IMR-90 (cell line): Measurements from ENCODE around the gene HDC. TPM values are rescaled to one million over a fixed set of nuclear protein-coding genes. Genes with fewer than 3 reads are reported as not detected.
A peak's percentile ranks its signal among the peaks of the same experiment; 100 is the strongest.

Experiments used
- ATAC-seq: fragments of 200-7000 bp; cut with Tn5 transposase; 2 replicates; pipeline ENCODE4 v1.9.1; 2020; ENCODE audit warnings: low read depth, mild to moderate bottlenecking, moderate library complexity
- BruUV-seq: library from RNA; stranded (reverse); fragments of 400-500 nt; replicated peaks from 2 replicates; lab custom pipeline; 2021; lab: Mats Ljungman, UMichigan
- CTCF ChIA-PET: fragments of 300-600 bp; formaldehyde crosslinking; extraction: SDS; loops from one replicate; lab custom pipeline; 2021; ENCODE audit warnings: antibody characterized with exemption; lab: Yijun Ruan, JAX
- POLR2A ChIA-PET: fragments of 300-600 bp; sonication (Branson Sonifier 250); formaldehyde crosslinking; loops from one replicate; lab custom pipeline; 2022; ENCODE audit warnings: antibody characterized with exemption; ENCODE audit not compliant: unreplicated experiment; lab: Charles Lee
- DNase-seq: peaks from one replicate; pipeline ENCODE4 v3.0.0; 2013
- H2AFZ ChIP-seq: replicated peaks from 2 replicates; pipeline ENCODE3; 2013; ENCODE audit warnings: low read length, mild to moderate bottlenecking; ENCODE audit not compliant: poor library complexity
- H2AK5ac ChIP-seq: 2 replicates; pipeline ENCODE4 v1.6.1; 2013; ENCODE audit warnings: low read depth, low read length, inconsistent platforms
- H2AK9ac ChIP-seq: replicated peaks from 2 replicates; pipeline ENCODE3; 2013; ENCODE audit warnings: mild to moderate bottlenecking, low read depth, low read length, moderate library complexity; ENCODE audit not compliant: poor library complexity
- H2BK120ac ChIP-seq: 2 replicates; pipeline ENCODE4 v1.6.1; 2013; ENCODE audit warnings: low read depth, low read length, inconsistent platforms
- H2BK15ac ChIP-seq: 3 replicates; pipeline ENCODE4 v1.6.1; 2013; ENCODE audit warnings: low read depth, low read length, inconsistent platforms
- H2BK20ac ChIP-seq: 2 replicates; pipeline ENCODE4 v1.6.1; 2013; ENCODE audit warnings: low read depth, mild to moderate bottlenecking, inconsistent platforms, low read length, moderate library complexity
- H2BK5ac ChIP-seq: 2 replicates; pipeline ENCODE4 v1.6.1; 2013; ENCODE audit warnings: mild to moderate bottlenecking, low read depth, low read length, inconsistent platforms; ENCODE audit not compliant: poor library complexity, severe bottlenecking
- H3K14ac ChIP-seq: replicated peaks from 2 replicates; pipeline ENCODE4 v1.6.1; 2013; ENCODE audit warnings: low read depth, low read length, inconsistent platforms
- H3K18ac ChIP-seq: 2 replicates; pipeline ENCODE4 v1.6.1; 2013; ENCODE audit warnings: low read depth, low read length, control low read depth
- H3K23ac ChIP-seq: 2 replicates; pipeline ENCODE4 v1.6.1; 2013; ENCODE audit warnings: low read depth, low read length, inconsistent platforms
- H3K27ac ChIP-seq: 2 replicates; pipeline ENCODE4 v1.5.1; 2013; ENCODE audit warnings: mild to moderate bottlenecking, control low read depth, low read length; ENCODE audit not compliant: insufficient read depth
- H3K27me3 ChIP-seq: 2 replicates; pipeline ENCODE4 v1.6.1; 2013; ENCODE audit warnings: low read length; ENCODE audit not compliant: control insufficient read depth, insufficient read depth
- H3K36me3 ChIP-seq: 2 replicates; pipeline ENCODE4 v1.6.1; 2013; ENCODE audit warnings: low read length, mixed read lengths; ENCODE audit not compliant: control insufficient read depth, insufficient read depth
- H3K4ac ChIP-seq: 2 replicates; pipeline ENCODE4 v1.6.1; 2013; ENCODE audit warnings: low read depth, low read length, inconsistent platforms
- H3K4me1 ChIP-seq: 2 replicates; pipeline ENCODE4 v1.6.1; 2013; ENCODE audit warnings: low read length, mixed read lengths; ENCODE audit not compliant: control insufficient read depth, insufficient read depth
- H3K4me2 ChIP-seq: 2 replicates; pipeline ENCODE4 v1.6.1; 2013; ENCODE audit warnings: low read depth, mild to moderate bottlenecking, control low read depth, low read length, moderate library complexity
- H3K4me3 ChIP-seq: 2 replicates; pipeline ENCODE4 v1.5.1; 2013; ENCODE audit warnings: low read depth, mild to moderate bottlenecking, control low read depth, low read length, moderate library complexity; ENCODE audit not compliant: insufficient read depth
- H3K56ac ChIP-seq: 2 replicates; pipeline ENCODE4 v1.6.1; 2013; ENCODE audit warnings: low read length, inconsistent platforms; ENCODE audit not compliant: insufficient read depth; ENCODE audit errors: extremely low read depth
- H3K79me1 ChIP-seq, 2 experiments: 2 replicates each; pipeline ENCODE4 v1.6.1; 2013; ENCODE audit warnings: low read length in 2 of 2, inconsistent platforms in 1 of 2, low read depth in 1 of 2
- H3K9ac ChIP-seq: 2 replicates; pipeline ENCODE4 v1.6.1; 2013; ENCODE audit warnings: low read depth, low read length, control low read depth
- H3K9me1 ChIP-seq: 2 replicates; pipeline ENCODE4 v1.6.1; 2013; ENCODE audit warnings: low read length, inconsistent platforms; ENCODE audit not compliant: insufficient read depth
- H3K9me3 ChIP-seq: 2 replicates; pipeline ENCODE4 v1.6.1; 2013; ENCODE audit warnings: low read length; ENCODE audit not compliant: control insufficient read depth, insufficient read depth
- H4K20me1 ChIP-seq: 2 replicates; pipeline ENCODE4 v1.6.1; 2013; ENCODE audit warnings: low read length, inconsistent platforms; ENCODE audit not compliant: insufficient read depth
- H4K5ac ChIP-seq: 2 replicates; pipeline ENCODE4 v1.6.1; 2013; ENCODE audit warnings: mild to moderate bottlenecking, low read depth, low read length, control low read depth
- H4K8ac ChIP-seq, 2 experiments: 2 replicates each; pipeline ENCODE4 v1.6.1; 2013; ENCODE audit warnings: low read depth in 2 of 2, low read length in 2 of 2, control low read depth in 1 of 2, inconsistent platforms in 1 of 2
- H4K91ac ChIP-seq: 2 replicates; pipeline ENCODE4 v1.6.1; 2013; ENCODE audit warnings: low read depth, low read length, inconsistent platforms; ENCODE audit not compliant: insufficient read depth
- BHLHE40 ChIP-seq: fragments of 150-350 bp; IDR thresholded peaks from 2 replicates; pipeline ENCODE4 v1.6.1; 2016; ENCODE audit warnings: mild to moderate bottlenecking, low read depth, low read length
- CHD1 ChIP-seq: IDR thresholded peaks from 2 replicates; pipeline ENCODE4 v1.6.1; 2012; ENCODE audit warnings: low read depth, low read length, improper control_type of control experiment
- FOS ChIP-seq: fragments of 150-350 bp; IDR thresholded peaks from 2 replicates; pipeline ENCODE4 v1.6.1; 2016; ENCODE audit warnings: low read depth, low read length
- MAFK ChIP-seq: IDR thresholded peaks from 2 replicates; pipeline ENCODE4 v1.6.1; 2012; ENCODE audit warnings: low read depth, low read length, improper control_type of control experiment
- MAZ ChIP-seq: IDR thresholded peaks from 2 replicates; pipeline ENCODE4 v1.6.1; 2012; ENCODE audit warnings: low read depth, mild to moderate bottlenecking, low read length, improper control_type of control experiment, moderate library complexity, borderline replicate concordance
- MXI1 ChIP-seq: IDR thresholded peaks from 2 replicates; pipeline ENCODE4 v1.6.1; 2012; ENCODE audit warnings: low read depth, mild to moderate bottlenecking, low read length, moderate library complexity, borderline replicate concordance
- NFE2L2 ChIP-seq: fragments of 150-350 bp; IDR thresholded peaks from 2 replicates; pipeline ENCODE4 v1.6.1; 2016; ENCODE audit warnings: low read depth, mild to moderate bottlenecking, low read length
- POLR2A ChIP-seq: IDR thresholded peaks from 2 replicates; pipeline ENCODE4 v1.6.1; 2012; ENCODE audit warnings: mild to moderate bottlenecking, low read depth, low read length
- RAD21 ChIP-seq: IDR thresholded peaks from 2 replicates; pipeline ENCODE4 v1.6.1; 2012; ENCODE audit warnings: low read length, improper control_type of control experiment
- RCOR1 ChIP-seq: IDR thresholded peaks from 2 replicates; pipeline ENCODE4 v1.6.1; 2012; ENCODE audit warnings: mild to moderate bottlenecking, low read length, improper control_type of control experiment; ENCODE audit not compliant: insufficient replicate concordance
- RFX5 ChIP-seq: IDR thresholded peaks from 2 replicates; pipeline ENCODE4 v1.8.0; 2012; ENCODE audit warnings: low read depth, mild to moderate bottlenecking, low read length, moderate library complexity
- WGBS, 2 experiments: methylation state at CpG; one replicate each; pipeline versions ENCODE4 v1.1.5 to v1.1.7; 2013; ENCODE audit warnings: missing lambda C conversion rate in 2 of 2; ENCODE audit not compliant: insufficient read length in 1 of 2; ENCODE audit errors: extremely low coverage in 2 of 2; 5-methylcytosine and 5-hydroxymethylcytosine counted together
- dilution Hi-C: fragments of 300-500 bp; cut with HindIII; formaldehyde crosslinking; loops from one replicate; pipeline ENCODE4 v1.14.3; 2018; ENCODE audit warnings: low sequenced_read_pairs; ENCODE audit not compliant: unreplicated experiment
- in situ Hi-C: fragments of 300-500 bp; cut with MboI; formaldehyde crosslinking; loops from 3 replicates; pipeline ENCODE4 v1.14.3; 2019; ENCODE audit warnings: low sequenced_read_pairs, inconsistent platforms, mixed read lengths
- intact Hi-C: fragments of 100-400 bp; cut with micrococcal nuclease; formaldehyde crosslinking; loops from 2 replicates; pipeline ENCODE4 v1.10.0; 2022
- polyA plus RNA-seq, 3 experiments: library from polyadenylated mRNA; depleted of rRNA; stranded (reverse); fragments of >200 nt; gene quantifications; 2 replicates each; pipeline ENCODE4 v1.2.3, GENCODE V29; 2012; ENCODE audit warnings: low replicate concordance in 1 of 3
- total RNA-seq: library from RNA; depleted of rRNA; stranded (reverse); fragments of >200 nt; gene quantifications from 2 replicates; pipeline ENCODE4 v1.2.3, GENCODE V29; 2012
- TF ChIP-seq, protein P1 (sequence below): conservative IDR thresholded peaks from 2 replicates; pipeline ENCODE4 v1.5.1; 2012; ENCODE audit warnings: mild to moderate bottlenecking, low read depth, low read length, improper control_type of control experiment
- TF ChIP-seq, protein P2 (sequence below): fragments of 150-350 bp; IDR thresholded peaks from 2 replicates; pipeline ENCODE4 v1.6.1; 2016; ENCODE audit warnings: low read depth, mild to moderate bottlenecking, low read length, moderate library complexity, borderline replicate concordance
- TF ChIP-seq, protein P3 (sequence below): fragments of 150-350 bp; IDR thresholded peaks from 2 replicates; pipeline ENCODE4 v1.6.1; 2017; ENCODE audit warnings: mild to moderate bottlenecking, antibody characterized with exemption, low read length, low read depth

The HDC gene
- total and polyA plus RNA-seq, 2 of the 4 experiments (the other 2 are of a cell fraction) = not detected

DNA sequence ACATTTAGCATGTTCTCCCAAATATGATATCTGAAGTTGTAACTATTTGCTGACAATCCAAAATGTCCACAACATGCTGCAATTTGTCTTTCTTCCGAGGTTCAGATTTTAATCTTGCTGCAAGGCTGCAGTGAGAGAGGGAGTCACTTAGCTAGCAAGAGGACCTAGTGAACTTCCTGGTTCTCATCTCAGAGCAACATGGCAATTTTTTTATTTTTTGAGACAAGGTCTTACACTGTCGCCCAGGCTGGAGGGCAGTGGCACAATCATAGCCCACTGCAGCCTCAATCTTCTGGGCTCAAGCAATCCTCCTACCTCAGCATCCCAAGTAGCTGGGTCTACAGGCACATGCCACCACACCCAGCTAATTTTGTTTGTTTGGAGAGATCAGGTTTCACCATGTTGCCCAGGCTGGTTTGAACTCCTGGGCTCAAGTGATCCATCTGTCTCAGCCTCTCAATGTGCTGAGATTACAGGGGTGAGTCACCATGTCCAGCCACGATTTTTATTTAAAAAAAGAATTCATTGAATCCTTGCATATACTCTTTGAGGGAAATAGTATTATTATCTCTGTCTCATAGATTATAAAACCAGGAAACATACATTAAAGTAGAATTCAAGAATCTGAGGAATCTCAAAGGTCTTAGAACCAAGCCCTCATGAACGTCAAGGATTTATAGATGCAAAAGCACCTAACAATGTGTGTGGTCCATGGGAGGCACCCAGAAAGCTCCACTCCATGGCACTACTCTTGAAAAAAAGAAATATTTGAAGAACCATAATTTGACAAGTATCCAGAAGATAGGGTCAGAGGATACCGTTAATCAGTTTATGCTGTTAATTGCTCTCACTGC is 9.1 kb downstream of the HDC start:
- peak; percentile 89 for DNase-seq
- WGBS, 2 experiments = no CpG with 5 or more reads among the region's 5 CpGs
- H3K27me3 ChIP-seq = peaks cover 11% of the 10 kb centered on the region
- H3K4me1 ChIP-seq = peaks cover 10% of the 10 kb centered on the region
- H3K36me3 ChIP-seq = no peaks in the 10 kb centered on the region
- dilution Hi-C loops = no loop called here
- H3K9ac ChIP-seq = no peak overlapping the region
- H3K4me2 ChIP-seq = no peak overlapping the region
- no peak overlapping the region for H3K4me3 ChIP-seq
- no peaks in the 10 kb centered on the region for H4K20me1 ChIP-seq
- H4K91ac ChIP-seq = peak overlapping the region; percentile 44
- no peak overlapping the region for H3K27ac ChIP-seq
- H3K14ac ChIP-seq = peak overlapping the region; percentile 20; the same call in 1 of the 2 replicates
- intact Hi-C loops = no loop called here
- H3K23ac ChIP-seq = 0 out of 2 replicates have a peak overlapping the region, but pooled peaks have one; percentile 36
- no peaks in the 10 kb centered on the region for H3K79me1 ChIP-seq
- no peak overlapping the region for H4K5ac ChIP-seq
- H3K9me1 ChIP-seq = peaks cover 9% of the 10 kb centered on the region
- peak overlapping the region; percentile 53 for H2BK20ac ChIP-seq
- no peaks in the 10 kb centered on the region for H3K9me3 ChIP-seq
- no peak overlapping the region for H2AK9ac ChIP-seq
- 0 out of 2 replicates have a peak overlapping the region, but pooled peaks have one; percentile 80 for H2AK5ac ChIP-seq
- BruUV-seq = no TSS peak
- H4K8ac ChIP-seq = no peak overlapping the region; a peak in 1 of 4 replicates
- H3K18ac ChIP-seq = no peak overlapping the region
- peak overlapping the region; percentile 58; the same call in 1 of the 2 replicates for H2BK120ac ChIP-seq
- ATAC-seq = peak; percentile 88
- no peak overlapping the region for H2AFZ ChIP-seq
- POLR2A ChIA-PET = no interaction called here
- no peak overlapping the region for H2BK5ac ChIP-seq
- CTCF ChIA-PET = interaction anchor here (1.9 kb wide), 1 partner anchor 60 kb away, joined by 4 read pairs; no protein-coding TSS in a partner anchor
- peak overlapping the region; percentile 63; the same call in 1 of the 3 replicates for H2BK15ac ChIP-seq
- no peak overlapping the region for H3K56ac ChIP-seq
- peak overlapping the region; percentile 52; the same call in 1 of the 2 replicates for H3K4ac ChIP-seq
- in situ Hi-C loops = no loop called here
- TF ChIP-seq FOS (peak; percentile 74), CHD1 (no peak), BHLHE40 (peak; percentile 80), NFE2L2 (no peak), RFX5 (no peak), MXI1 (no peak), MAZ (no peak), POLR2A (no peak), MAFK (0 out of 2 replicates have a peak, but pooled peaks have one; percentile 46), RCOR1 (peak; percentile 64), RAD21 (no peak)
- TF ChIP-seq, protein P1, sequence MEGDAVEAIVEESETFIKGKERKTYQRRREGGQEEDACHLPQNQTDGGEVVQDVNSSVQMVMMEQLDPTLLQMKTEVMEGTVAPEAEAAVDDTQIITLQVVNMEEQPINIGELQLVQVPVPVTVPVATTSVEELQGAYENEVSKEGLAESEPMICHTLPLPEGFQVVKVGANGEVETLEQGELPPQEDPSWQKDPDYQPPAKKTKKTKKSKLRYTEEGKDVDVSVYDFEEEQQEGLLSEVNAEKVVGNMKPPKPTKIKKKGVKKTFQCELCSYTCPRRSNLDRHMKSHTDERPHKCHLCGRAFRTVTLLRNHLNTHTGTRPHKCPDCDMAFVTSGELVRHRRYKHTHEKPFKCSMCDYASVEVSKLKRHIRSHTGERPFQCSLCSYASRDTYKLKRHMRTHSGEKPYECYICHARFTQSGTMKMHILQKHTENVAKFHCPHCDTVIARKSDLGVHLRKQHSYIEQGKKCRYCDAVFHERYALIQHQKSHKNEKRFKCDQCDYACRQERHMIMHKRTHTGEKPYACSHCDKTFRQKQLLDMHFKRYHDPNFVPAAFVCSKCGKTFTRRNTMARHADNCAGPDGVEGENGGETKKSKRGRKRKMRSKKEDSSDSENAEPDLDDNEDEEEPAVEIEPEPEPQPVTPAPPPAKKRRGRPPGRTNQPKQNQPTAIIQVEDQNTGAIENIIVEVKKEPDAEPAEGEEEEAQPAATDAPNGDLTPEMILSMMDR = no peak
- TF ChIP-seq, protein P2, sequence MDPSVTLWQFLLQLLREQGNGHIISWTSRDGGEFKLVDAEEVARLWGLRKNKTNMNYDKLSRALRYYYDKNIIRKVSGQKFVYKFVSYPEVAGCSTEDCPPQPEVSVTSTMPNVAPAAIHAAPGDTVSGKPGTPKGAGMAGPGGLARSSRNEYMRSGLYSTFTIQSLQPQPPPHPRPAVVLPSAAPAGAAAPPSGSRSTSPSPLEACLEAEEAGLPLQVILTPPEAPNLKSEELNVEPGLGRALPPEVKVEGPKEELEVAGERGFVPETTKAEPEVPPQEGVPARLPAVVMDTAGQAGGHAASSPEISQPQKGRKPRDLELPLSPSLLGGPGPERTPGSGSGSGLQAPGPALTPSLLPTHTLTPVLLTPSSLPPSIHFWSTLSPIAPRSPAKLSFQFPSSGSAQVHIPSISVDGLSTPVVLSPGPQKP = no peak
- TF ChIP-seq, protein P3, sequence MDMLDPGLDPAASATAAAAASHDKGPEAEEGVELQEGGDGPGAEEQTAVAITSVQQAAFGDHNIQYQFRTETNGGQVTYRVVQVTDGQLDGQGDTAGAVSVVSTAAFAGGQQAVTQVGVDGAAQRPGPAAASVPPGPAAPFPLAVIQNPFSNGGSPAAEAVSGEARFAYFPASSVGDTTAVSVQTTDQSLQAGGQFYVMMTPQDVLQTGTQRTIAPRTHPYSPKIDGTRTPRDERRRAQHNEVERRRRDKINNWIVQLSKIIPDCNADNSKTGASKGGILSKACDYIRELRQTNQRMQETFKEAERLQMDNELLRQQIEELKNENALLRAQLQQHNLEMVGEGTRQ = no peak
